ENCODE results near the gene ADCY2. TPM values are rescaled to one million over a fixed set of nuclear protein-coding genes. Genes with fewer than 3 reads are reported as not detected.
A peak's percentile ranks its signal among the peaks of the same experiment; 100 is the strongest.

ADCY2 gene
- polyA plus RNA-seq, 1 donor: 4.7 TPM

GRCh38 chr5:7533941-7534340, 138.0 kb downstream of the ADCY2 start:
- H3K4me3 ChIP-seq (ENCODE audit: low read length): no peak overlapping the region
- no peak for DNase-seq
- no peaks in the 10 kb centered on the region for H3K9me3 ChIP-seq (ENCODE audit: control insufficient read depth, low read depth, low read length)
- WGBS (ENCODE audit: insufficient coverage, low lambda C conversion rate): no CpG with 5 or more reads among the region's 1 CpG
- H3K27me3 ChIP-seq (ENCODE audit: control insufficient read depth, insufficient read depth, low read length): no peaks in the 10 kb centered on the region
- H3K27ac ChIP-seq (ENCODE audit: low read length): no peak overlapping the region
- no peaks in the 10 kb centered on the region for H3K4me1 ChIP-seq (ENCODE audit: control insufficient read depth, insufficient read depth, low read length)
- no peaks in the 10 kb centered on the region for H3K36me3 ChIP-seq (ENCODE audit: control insufficient read depth, insufficient read depth, low read length)

- H3K27ac ChIP-seq (ENCODE audit: low read length): no peak overlapping the region
- H3K4me3 ChIP-seq (ENCODE audit: low read length): no peak overlapping the region
- H3K36me3 ChIP-seq (ENCODE audit: control insufficient read depth, insufficient read depth, low read length): no peaks in the 10 kb centered on the region
- no peaks in the 10 kb centered on the region for H3K4me1 ChIP-seq (ENCODE audit: control insufficient read depth, insufficient read depth, low read length)
- DNase-seq: no peak
- H3K9me3 ChIP-seq (ENCODE audit: control insufficient read depth, low read depth, low read length): no peaks in the 10 kb centered on the region
- WGBS (ENCODE audit: insufficient coverage, low lambda C conversion rate): no CpG with 5 or more reads among the region's 3 CpGs
- H3K27me3 ChIP-seq (ENCODE audit: control insufficient read depth, insufficient read depth, low read length): no peaks in the 10 kb centered on the region
Observed at GRCh38 chr5:7534505-7534904, 138.6 kb downstream of the ADCY2 start.

GRCh38 chr5:7537573-7537972, 141.6 kb downstream of the ADCY2 start:
- H3K9me3 ChIP-seq (ENCODE audit: control insufficient read depth, low read depth, low read length): no peaks in the 10 kb centered on the region
- no peak overlapping the region for H3K27ac ChIP-seq (ENCODE audit: low read length)
- no peaks in the 10 kb centered on the region for H3K36me3 ChIP-seq (ENCODE audit: control insufficient read depth, insufficient read depth, low read length)
- H3K27me3 ChIP-seq (ENCODE audit: control insufficient read depth, insufficient read depth, low read length): no peaks in the 10 kb centered on the region
- H3K4me1 ChIP-seq (ENCODE audit: control insufficient read depth, insufficient read depth, low read length): no peaks in the 10 kb centered on the region
- no CpG with 5 or more reads among the region's 2 CpGs for WGBS (ENCODE audit: insufficient coverage, low lambda C conversion rate)
- DNase-seq: no peak
- no peak overlapping the region for H3K4me3 ChIP-seq (ENCODE audit: low read length)

DNA sequence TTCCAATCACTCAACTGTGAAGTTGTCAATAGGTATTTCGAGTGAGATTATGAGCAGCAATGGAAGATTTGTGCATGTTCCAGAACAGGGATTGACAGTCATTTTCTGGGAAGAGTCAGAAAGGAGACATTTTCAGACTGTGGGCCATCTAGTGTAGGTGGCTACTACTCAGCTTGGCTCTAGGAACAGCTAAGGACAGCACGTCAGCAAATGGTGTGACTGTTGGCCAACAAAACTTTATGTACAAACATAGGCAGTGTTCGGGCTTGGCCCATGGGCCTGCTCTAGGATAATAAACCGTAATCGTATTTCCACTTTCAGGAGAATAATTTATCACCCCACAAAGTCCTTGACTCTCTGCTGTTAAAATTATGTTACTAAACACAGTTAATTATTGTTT, 143.6 kb downstream of the ADCY2 start:
- Histone ChIP-seq H3K4me3 (ENCODE audit: low read length) (no peak overlapping the region), H3K27ac (ENCODE audit: low read length) (no peak overlapping the region), H3K4me1 (ENCODE audit: control insufficient read depth, insufficient read depth, low read length) (no peaks in the 10 kb centered on the region), H3K36me3 (ENCODE audit: control insufficient read depth, insufficient read depth, low read length) (no peaks in the 10 kb centered on the region), H3K9me3 (ENCODE audit: control insufficient read depth, low read depth, low read length) (no peaks in the 10 kb centered on the region), H3K27me3 (ENCODE audit: control insufficient read depth, insufficient read depth, low read length) (no peaks in the 10 kb centered on the region)
- DNase-seq: no peak
- 100% methylated on average over 1 of the region's 5 CpGs for WGBS (ENCODE audit: insufficient coverage, low lambda C conversion rate)

DNA sequence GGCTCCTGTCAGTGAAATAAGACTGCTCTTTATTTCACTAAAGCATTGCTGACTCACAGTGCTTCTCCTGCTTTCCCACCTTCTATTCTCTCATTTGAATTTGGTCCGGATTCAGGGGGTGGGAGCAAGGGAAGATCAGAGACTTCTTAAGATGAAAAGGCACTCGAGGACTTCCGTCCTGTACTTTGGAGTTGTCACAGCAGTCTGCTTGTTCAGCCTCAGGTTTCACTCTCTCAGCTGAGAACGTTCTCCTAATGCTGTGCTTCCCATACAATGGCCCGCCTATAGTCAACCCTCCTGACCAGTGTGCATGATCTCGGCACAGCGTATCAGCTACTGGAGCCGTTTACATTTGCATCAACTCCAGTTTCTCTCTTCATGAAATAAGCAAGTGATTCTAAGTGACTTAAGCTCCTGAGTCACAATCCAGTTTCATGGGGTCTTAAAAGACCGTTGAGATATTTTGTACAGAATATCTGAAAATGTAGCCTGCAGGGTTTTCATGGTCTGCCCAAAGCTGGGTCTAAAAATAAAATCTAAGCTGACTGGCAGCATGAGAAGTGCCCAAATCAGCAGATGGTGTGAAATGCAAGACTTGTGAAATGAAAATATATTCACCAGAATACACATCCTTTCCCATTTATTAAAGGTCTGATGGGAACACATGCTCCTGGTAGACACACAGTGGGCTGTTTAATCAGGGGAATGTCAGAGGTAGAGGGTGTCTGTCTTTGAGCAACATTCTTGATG, 145.0 kb downstream of the ADCY2 start:
- Histone ChIP-seq H3K36me3 (ENCODE audit: control insufficient read depth, insufficient read depth, low read length) (no peaks in the 10 kb centered on the region), H3K27ac (ENCODE audit: low read length) (no peak overlapping the region), H3K9me3 (ENCODE audit: control insufficient read depth, low read depth, low read length) (no peaks in the 10 kb centered on the region), H3K4me3 (ENCODE audit: low read length) (no peak overlapping the region), H3K27me3 (ENCODE audit: control insufficient read depth, insufficient read depth, low read length) (no peaks in the 10 kb centered on the region), H3K4me1 (ENCODE audit: control insufficient read depth, insufficient read depth, low read length) (no peaks in the 10 kb centered on the region)
- DNase-seq: no peak
- WGBS (ENCODE audit: insufficient coverage, low lambda C conversion rate): 59% methylated on average over 3 of the region's 9 CpGs

DNA sequence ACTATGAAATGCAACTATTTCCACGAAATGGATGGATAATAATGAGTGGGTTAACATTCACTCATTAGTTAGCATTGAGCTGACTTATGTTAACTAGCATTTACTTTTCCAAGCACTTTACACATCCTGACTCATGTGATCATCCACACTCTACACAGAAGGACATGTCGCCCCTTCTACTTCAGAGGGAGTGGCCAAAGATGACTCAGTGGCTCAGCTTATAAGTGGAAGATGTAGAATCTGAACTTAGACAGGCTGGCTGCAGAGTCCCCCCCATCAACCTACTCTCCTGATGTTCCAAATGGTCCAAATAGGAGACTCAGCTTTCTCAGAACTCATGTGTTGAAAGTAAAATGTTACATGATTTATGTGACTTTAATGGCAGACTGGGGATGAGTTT, 146.0 kb downstream of the ADCY2 start:
- Histone ChIP-seq H3K9me3 (ENCODE audit: control insufficient read depth, low read depth, low read length) (no peaks in the 10 kb centered on the region), H3K27me3 (ENCODE audit: control insufficient read depth, insufficient read depth, low read length) (no peaks in the 10 kb centered on the region), H3K27ac (ENCODE audit: low read length) (no peak overlapping the region), H3K4me1 (ENCODE audit: control insufficient read depth, insufficient read depth, low read length) (no peaks in the 10 kb centered on the region), H3K36me3 (ENCODE audit: control insufficient read depth, insufficient read depth, low read length) (no peaks in the 10 kb centered on the region), H3K4me3 (ENCODE audit: low read length) (no peak overlapping the region)
- WGBS (ENCODE audit: insufficient coverage, low lambda C conversion rate): 100% methylated on average over 1 of the region's 2 CpGs
- DNase-seq: no peak

DNA sequence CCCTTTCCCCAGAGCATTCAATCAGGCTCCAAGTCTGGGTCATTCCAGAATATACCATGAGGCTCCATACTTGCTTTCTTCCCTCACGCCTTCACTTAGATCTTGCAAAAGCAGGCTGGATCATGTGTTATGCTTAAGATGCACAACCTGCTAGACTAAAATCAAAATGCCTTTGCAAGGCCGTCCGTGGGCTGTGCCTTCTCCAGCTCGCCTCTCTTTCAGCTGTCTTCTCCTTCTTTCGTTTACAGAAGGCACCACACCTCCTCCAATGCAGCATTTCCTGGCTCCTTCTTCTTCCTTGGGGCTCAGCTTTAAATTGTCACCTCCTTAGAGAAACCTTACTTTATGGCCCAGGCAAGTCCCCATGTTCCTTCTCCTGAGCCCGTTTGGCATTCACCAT, 150.6 kb downstream of the ADCY2 start:
- H3K4me1 ChIP-seq (ENCODE audit: control insufficient read depth, insufficient read depth, low read length): no peaks in the 10 kb centered on the region
- no peak overlapping the region for H3K4me3 ChIP-seq (ENCODE audit: low read length)
- DNase-seq: no peak
- 84% methylated on average over 4 of the region's 6 CpGs for WGBS (ENCODE audit: insufficient coverage, low lambda C conversion rate)
- no peak overlapping the region for H3K27ac ChIP-seq (ENCODE audit: low read length)
- no peaks in the 10 kb centered on the region for H3K27me3 ChIP-seq (ENCODE audit: control insufficient read depth, insufficient read depth, low read length)
- no peaks in the 10 kb centered on the region for H3K9me3 ChIP-seq (ENCODE audit: control insufficient read depth, low read depth, low read length)
- no peaks in the 10 kb centered on the region for H3K36me3 ChIP-seq (ENCODE audit: control insufficient read depth, insufficient read depth, low read length)

DNA sequence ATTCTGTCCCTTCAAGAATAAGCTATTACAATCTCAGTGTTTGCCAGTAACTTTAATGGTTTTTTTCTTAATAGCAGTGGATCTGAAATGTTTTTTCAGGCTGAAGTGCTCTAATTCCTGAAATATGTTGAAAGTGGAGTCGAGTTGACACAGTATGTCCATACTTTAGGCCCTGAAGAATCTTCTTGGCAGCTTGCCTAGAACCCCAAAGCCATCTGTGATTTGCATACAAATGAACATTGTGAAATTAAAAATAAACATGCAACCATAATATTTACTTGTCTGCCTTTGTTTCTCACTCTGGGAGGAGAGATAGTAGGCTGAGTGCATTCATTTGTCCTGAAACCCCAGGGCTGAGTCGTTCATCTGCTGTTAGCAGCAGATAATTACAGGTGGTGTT, 152.7 kb downstream of the ADCY2 start:
- no peaks in the 10 kb centered on the region for H3K9me3 ChIP-seq (ENCODE audit: control insufficient read depth, low read depth, low read length)
- no peak for DNase-seq
- no peaks in the 10 kb centered on the region for H3K4me1 ChIP-seq (ENCODE audit: control insufficient read depth, insufficient read depth, low read length)
- no peaks in the 10 kb centered on the region for H3K27me3 ChIP-seq (ENCODE audit: control insufficient read depth, insufficient read depth, low read length)
- H3K4me3 ChIP-seq (ENCODE audit: low read length): no peak overlapping the region
- H3K27ac ChIP-seq (ENCODE audit: low read length): no peak overlapping the region
- no peaks in the 10 kb centered on the region for H3K36me3 ChIP-seq (ENCODE audit: control insufficient read depth, insufficient read depth, low read length)
- no CpG with 5 or more reads among the region's 2 CpGs for WGBS (ENCODE audit: insufficient coverage, low lambda C conversion rate)

GRCh38 chr5:7565559-7565958, 169.6 kb downstream of the ADCY2 start:
- Histone ChIP-seq H3K4me1 (ENCODE audit: control insufficient read depth, insufficient read depth, low read length) (no peaks in the 10 kb centered on the region), H3K4me3 (ENCODE audit: low read length) (no peak overlapping the region), H3K9me3 (ENCODE audit: control insufficient read depth, low read depth, low read length) (no peaks in the 10 kb centered on the region), H3K27ac (ENCODE audit: low read length) (no peak overlapping the region), H3K27me3 (ENCODE audit: control insufficient read depth, insufficient read depth, low read length) (no peaks in the 10 kb centered on the region), H3K36me3 (ENCODE audit: control insufficient read depth, insufficient read depth, low read length) (no peaks in the 10 kb centered on the region)
- no peak for DNase-seq
- no CpG with 5 or more reads among the region's 2 CpGs for WGBS (ENCODE audit: insufficient coverage, low lambda C conversion rate)

GRCh38 chr5:7576023-7576715, 180.2 kb downstream of the ADCY2 start:
- WGBS (ENCODE audit: insufficient coverage, low lambda C conversion rate): no CpG with 5 or more reads among the region's 7 CpGs
- DNase-seq: peak in 1 of 2 donors; percentile 3
- Histone ChIP-seq H3K9me3 (ENCODE audit: control insufficient read depth, low read depth, low read length) (no peaks in the 10 kb centered on the region), H3K27me3 (ENCODE audit: control insufficient read depth, insufficient read depth, low read length) (no peaks in the 10 kb centered on the region), H3K36me3 (ENCODE audit: control insufficient read depth, insufficient read depth, low read length) (no peaks in the 10 kb centered on the region), H3K27ac (ENCODE audit: low read length) (no peak overlapping the region), H3K4me3 (ENCODE audit: low read length) (no peak overlapping the region), H3K4me1 (ENCODE audit: control insufficient read depth, insufficient read depth, low read length) (no peaks in the 10 kb centered on the region)

DNA sequence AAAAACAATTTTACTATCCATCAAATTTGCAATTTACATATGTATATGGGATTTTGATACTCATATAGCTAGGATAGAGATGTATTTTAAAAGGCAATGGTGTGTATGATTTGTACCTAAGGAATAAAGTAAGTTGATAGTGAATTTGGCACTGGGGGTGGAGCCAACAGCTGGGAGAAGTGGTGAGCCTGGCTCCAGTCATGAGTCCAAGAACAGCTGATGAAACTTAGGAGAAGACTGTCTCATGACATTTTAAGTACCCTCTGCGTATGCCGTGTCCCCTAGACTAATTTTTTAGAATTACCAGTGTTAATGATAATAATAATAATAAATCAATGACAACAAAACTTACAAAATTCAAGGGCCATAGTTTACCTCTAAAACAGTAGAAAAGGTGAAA, 181.4 kb downstream of the ADCY2 start:
- no peak overlapping the region for H3K27ac ChIP-seq (ENCODE audit: low read length)
- no CpG with 5 or more reads among the region's 2 CpGs for WGBS (ENCODE audit: insufficient coverage, low lambda C conversion rate)
- no peak for DNase-seq
- no peaks in the 10 kb centered on the region for H3K27me3 ChIP-seq (ENCODE audit: control insufficient read depth, insufficient read depth, low read length)
- H3K36me3 ChIP-seq (ENCODE audit: control insufficient read depth, insufficient read depth, low read length): no peaks in the 10 kb centered on the region
- no peak overlapping the region for H3K4me3 ChIP-seq (ENCODE audit: low read length)
- H3K4me1 ChIP-seq (ENCODE audit: control insufficient read depth, insufficient read depth, low read length): no peaks in the 10 kb centered on the region
- H3K9me3 ChIP-seq (ENCODE audit: control insufficient read depth, low read depth, low read length): no peaks in the 10 kb centered on the region

Data from large intestine (tissue), 3 donors.